C1 segment of cervical spinal cord (tissue), 14 donors: ENCODE measurements around the gene PLCD1.
"Not testable (repeated sequence)": the region's sequence is repeated elsewhere in the genome, so short reads cannot be mapped to it uniquely, and the experiment has no call there.

Experiments
- DNase-seq, 14 donors: peaks; one replicate each; lab custom pipeline; 2025; lab: John Stamatoyannopoulos, UW

PLCD1 gene

GRCh38 chr3:38038447-38038911, 9.0 kb upstream of the PLCD1 start:
- DNase-seq, result no peak

- DNase-seq, result no peak
Measured at GRCh38 chr3:38036906-38037305, 7.5 kb upstream of the PLCD1 start.

GRCh38 chr3:38036286-38036685, 6.8 kb upstream of the PLCD1 start:
- DNase-seq, result no peak

- DNase-seq, result not testable (repeated sequence)
Measured at GRCh38 chr3:38034335-38034734, 4.9 kb upstream of the PLCD1 start.

GRCh38 chr3:38033586-38033985, 4.1 kb upstream of the PLCD1 start:
- DNase-seq, result not testable (repeated sequence)

GRCh38 chr3:38032328-38032865, 3.0 kb upstream of the PLCD1 start:
- no peak for DNase-seq

GRCh38 chr3:38031022-38031994, 1.9 kb upstream of the PLCD1 start:
- DNase-seq, result peak in 7 of 14 donors; percentile 28 to 90 (median 59)

- no peak for DNase-seq
Measured at GRCh38 chr3:38030126-38031021, 932 bp upstream of the PLCD1 start.

- DNase-seq, result no peak
Measured at GRCh38 chr3:38028621-38029361, 651 bp downstream of the PLCD1 start.

GRCh38 chr3:38027466-38028465, 1.7 kb downstream of the PLCD1 start:
- DNase-seq, result peak in 2 of 14 donors; percentile 21 to 36

- no peak for DNase-seq
Measured at GRCh38 chr3:38026856-38027255, 2.6 kb downstream of the PLCD1 start.

GRCh38 chr3:38022896-38023709, 6.3 kb downstream of the PLCD1 start:
- DNase-seq, result no peak

GRCh38 chr3:38022301-38022700, 7.1 kb downstream of the PLCD1 start:
- DNase-seq, result no peak

GRCh38 chr3:38021196-38021595, 8.2 kb downstream of the PLCD1 start:
- DNase-seq, result no peak

GRCh38 chr3:38020342-38020726, 9.1 kb downstream of the PLCD1 start:
- no peak for DNase-seq

- no peak for DNase-seq
Measured at GRCh38 chr3:38019658-38020341, 9.6 kb downstream of the PLCD1 start.

- DNase-seq, result no peak
Measured at GRCh38 chr3:38018296-38019266, 10.9 kb downstream of the PLCD1 start.
